GM08714 (cell line): ENCODE results near the gene LRP2BP.
A peak's percentile ranks its signal among the peaks of the same experiment; 100 is the strongest.

Experiments
- H3K4me3 ChIP-seq: fragments of 200-500 bp; sonication (Bioruptor generic); 2 replicates; pipeline ENCODE4 v1.5.1; 2014; ENCODE audit warnings: mild to moderate bottlenecking, low read length, inconsistent platforms
- ZNF274 ChIP-seq: IDR thresholded peaks from 2 replicates; pipeline ENCODE4 v1.6.1; 2012; ENCODE audit warnings: mild to moderate bottlenecking, low read depth, low read length

The LRP2BP gene

DNA sequence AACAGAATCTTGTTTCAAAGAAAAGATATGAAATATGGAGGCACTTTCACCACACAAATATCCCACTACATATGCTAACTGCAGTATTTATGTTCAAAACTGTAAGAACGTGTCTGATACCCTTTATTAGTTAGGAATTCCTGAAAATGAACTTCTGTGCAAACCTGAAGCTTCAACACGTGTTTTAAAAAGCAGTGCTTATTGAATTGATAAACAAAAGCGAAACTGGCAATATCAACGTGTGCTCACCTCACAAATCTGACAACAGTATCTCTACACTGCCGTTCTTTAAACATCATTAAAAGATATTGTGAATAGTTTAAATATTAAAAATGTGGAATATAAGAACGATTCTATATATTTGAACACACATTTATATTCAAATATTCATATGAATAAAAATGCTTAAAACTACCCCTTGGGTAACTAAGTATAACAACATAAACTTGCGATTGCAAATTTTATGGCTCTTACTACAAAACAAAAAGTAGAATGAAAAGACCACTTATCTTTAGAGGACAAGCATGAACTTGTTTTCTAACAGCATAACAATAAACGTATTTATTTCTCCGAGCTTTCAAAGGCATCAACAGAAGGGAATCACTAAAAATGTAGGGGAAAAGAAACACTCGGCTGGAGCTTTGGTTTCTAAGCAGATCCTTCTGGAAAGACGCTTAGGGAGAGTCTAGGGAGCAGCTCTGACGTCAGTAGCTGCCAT is at the start of gene LRP2BP:
LRP2BP (minus strand) TSS at position 687 of the 718 bp plus-strand sequence. CDS start 17,738 bp downstream, outside the sequence.
- TF ChIP-seq ZNF274 = no peak
- peak within 1 kb of the TSS; percentile 71 for H3K4me3 ChIP-seq

DNA sequence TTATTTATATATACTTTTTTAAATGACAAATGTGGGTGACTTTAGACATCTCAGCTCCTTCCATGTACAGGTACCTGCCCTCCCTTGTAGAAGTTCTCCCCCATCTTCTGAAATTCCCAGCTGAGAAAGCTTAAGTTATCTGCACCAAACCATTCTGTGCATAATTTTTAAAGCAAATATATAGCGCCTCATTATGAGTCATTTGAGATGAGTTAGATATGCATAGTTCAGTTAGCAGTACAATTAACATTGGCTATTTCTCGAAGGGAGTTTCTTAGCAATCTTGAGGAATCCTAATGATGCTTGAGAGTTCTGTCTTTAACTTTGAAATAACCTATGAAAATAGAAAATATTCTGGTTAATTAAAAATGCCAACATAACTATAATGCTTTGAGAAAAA is 49.5 kb upstream of the LRP2BP start:
- no peak for TF ChIP-seq ZNF274

DNA sequence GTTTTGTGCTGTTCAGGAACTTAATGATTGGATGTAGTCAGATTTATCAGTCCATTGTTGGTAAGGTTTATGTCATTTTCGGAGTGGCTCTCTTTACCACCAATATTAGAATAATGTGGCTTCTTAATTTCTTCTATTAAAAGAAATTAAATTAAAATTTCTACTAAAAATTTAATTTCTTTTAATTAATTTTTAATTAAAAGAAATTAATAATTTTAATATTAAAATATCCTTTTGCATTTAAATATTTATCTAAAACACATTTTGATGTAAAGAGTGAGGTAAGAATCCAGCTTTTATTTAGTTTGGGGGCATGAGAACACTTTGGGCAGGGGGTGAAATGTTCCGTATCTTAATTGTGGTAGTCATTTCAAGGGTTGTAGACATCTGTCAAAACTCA is 45.8 kb upstream of the LRP2BP start:
- no peak overlapping the region for H3K4me3 ChIP-seq
- no peak for TF ChIP-seq ZNF274

More for the DNA sequence above, 49.5 kb upstream of the LRP2BP start:
- H3K4me3 ChIP-seq = no peak overlapping the region

DNA sequence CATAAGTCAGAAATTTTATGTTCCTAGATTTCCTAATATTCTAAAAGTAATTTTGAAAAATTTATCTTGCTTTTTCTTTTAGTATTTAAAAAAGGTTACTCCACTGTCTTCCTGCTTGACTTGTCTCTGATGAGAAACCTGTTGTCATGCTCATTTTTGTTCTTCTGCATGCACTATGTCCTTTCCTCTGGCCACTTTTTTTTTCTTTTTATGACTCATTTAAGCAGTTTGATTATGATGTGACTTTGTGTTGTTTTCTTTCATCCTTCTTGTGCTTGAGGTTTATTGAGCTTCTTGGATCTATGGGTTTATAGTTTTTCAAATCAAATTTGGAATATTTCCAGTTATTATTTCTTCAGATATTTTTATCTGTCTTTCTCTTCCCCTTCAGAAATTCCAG is 42.1 kb upstream of the LRP2BP start:
- TF ChIP-seq ZNF274 = no peak
- H3K4me3 ChIP-seq = no peak overlapping the region

DNA sequence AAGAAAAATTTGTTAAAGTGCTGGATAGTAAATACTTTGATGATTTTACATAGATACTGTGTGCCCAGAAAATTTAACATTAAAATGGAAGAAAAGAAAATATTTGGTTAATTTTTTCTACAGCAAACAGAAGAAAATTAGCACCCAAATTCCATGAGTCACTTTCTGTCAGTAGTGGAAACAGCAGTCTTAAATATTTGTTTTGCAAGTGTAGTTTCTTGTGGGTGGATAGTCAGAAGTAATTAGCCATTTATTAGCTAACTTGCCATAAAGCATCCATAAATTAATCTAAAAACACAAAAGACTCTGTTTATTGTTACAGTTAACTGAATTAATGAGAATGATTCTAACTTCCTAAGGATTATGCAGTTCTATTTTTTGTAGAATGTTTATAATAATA is 39.7 kb upstream of the LRP2BP start:
- H3K4me3 ChIP-seq = no peak overlapping the region
- TF ChIP-seq ZNF274 = no peak

DNA sequence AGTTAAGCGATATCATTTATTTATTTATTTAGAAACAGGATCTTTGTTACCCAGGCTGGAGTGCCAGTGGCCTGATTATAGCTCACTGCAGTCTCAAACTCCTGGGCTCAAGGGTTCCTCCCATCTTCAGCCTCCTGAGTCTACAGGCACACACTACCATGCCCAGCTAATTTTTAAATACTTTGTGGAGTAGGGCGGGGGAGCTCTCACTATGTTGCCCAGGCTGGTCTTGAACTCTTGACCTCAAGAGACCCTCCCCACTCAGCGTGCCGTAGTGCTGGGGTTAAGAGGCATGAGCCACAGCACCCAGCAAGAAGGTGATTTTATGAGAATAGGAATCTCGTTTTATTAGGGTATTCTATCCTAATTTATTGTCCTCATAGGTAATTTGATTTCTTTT is 33.9 kb upstream of the LRP2BP start:
- no peak overlapping the region for H3K4me3 ChIP-seq
- no peak for TF ChIP-seq ZNF274

DNA sequence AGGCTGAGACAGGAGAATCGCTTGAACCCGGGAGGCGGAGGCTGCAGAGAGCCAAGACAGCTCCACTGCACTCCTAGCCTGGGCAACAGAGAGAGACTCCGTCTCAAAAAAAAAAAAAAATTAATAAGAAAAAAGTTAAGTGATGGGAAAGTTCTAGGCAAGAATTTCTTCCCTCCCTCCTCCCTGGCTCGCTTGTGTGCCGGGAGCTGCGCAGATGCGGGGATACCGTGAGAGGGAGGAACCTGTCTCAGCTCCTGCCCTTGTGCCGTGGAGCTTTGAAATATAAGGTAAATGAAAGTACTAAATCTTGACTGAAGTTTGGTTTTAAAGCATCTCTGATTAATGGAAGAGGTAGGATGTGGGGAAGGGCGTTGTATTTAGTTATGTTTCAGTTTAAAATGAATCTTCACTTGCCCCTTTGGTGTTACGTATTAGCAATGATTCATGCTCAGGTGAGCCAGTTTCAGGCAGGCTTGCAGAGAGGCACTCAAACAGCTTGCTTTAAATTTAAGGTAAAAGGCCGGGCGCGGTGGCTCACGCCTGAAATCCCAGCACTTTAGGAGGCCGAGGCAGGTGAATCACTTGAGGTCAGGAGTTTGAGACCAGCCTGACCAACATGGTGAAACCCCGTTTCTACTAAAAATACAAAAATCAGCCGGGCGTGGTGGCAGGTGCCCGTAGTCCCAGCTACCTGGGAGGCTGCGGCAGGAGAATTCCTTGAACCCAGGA is 31.4 kb upstream of the LRP2BP start:
- no peak overlapping the region for H3K4me3 ChIP-seq
- no peak for TF ChIP-seq ZNF274

DNA sequence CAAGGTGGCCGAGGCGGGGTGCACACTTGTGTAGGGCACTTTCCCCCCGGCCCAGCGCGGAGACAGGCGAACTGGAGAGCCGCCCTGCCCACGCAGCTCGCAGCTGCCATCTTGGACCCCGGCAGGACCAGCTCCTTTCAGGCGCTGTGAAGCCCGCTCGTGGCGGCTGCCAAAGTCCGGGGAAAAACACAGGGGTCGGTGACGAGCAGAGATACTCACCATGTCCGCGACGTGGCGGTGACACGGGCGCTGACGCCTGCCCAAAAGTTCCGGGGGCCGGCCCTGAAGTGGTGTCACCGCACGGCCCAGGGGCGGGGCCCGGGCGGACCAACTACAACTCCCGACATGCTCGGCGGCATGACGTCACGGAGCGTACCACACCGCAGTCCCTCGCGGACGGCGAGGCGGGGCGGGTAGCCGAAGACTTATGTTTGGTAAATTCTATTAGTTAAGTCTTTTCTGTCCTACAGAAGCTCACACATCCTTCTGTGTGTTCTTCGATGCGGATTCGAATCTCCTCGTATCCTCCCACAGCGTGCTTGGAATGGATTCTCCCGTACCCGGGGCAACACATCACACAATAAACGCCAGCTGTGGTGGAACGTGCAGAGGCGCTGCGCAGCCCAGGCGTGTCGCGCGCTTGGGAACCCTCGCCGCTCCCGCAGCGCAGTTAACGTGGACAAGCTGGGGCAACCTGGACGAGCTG is 30.1 kb upstream of the LRP2BP start, which contains the start of gene UFSP2:
UFSP2 (minus strand) TSS at position 318 of the 706 bp plus-strand sequence; CDS start at position 222, 96 bp downstream.
- peak within 1 kb of the TSS; percentile 96 for H3K4me3 ChIP-seq
- no peak for TF ChIP-seq ZNF274

DNA sequence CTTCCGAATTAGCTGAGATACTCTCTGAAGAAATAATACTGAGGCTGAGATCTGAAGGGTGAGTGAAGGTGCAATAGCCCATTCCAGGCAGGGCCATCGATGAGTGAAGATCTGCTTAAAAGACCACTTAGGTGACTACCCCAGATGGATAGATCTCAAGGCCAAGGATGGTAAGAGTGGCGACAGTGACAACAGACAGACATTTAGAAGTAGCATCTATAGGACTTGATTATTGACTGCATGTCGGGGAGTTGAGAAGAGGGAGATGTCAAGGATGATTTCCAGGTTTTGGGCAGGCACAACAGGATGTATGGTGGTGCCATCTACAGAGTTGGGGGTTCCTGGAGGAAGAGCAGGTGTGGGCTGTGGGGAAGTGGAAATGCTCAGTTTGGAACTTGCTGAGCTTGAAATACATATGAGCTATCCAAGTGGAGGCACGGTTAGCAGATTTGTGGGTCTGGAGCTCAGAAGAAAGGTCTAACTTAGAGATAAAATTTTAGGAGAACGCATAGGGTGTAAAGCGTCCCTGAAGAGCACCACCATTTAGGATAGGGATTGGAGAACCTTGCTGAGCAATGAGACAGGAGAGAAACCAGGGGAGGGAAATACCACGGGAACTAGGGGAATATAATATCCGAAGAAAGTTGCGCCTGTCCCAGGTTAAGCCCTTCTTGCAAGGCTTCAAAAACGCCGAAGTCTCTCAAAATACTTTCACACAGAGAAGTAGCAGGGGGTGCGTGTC is 29.4 kb upstream of the LRP2BP start:
- peak overlapping the region; percentile 96 for H3K4me3 ChIP-seq
- TF ChIP-seq ZNF274 = no peak

DNA sequence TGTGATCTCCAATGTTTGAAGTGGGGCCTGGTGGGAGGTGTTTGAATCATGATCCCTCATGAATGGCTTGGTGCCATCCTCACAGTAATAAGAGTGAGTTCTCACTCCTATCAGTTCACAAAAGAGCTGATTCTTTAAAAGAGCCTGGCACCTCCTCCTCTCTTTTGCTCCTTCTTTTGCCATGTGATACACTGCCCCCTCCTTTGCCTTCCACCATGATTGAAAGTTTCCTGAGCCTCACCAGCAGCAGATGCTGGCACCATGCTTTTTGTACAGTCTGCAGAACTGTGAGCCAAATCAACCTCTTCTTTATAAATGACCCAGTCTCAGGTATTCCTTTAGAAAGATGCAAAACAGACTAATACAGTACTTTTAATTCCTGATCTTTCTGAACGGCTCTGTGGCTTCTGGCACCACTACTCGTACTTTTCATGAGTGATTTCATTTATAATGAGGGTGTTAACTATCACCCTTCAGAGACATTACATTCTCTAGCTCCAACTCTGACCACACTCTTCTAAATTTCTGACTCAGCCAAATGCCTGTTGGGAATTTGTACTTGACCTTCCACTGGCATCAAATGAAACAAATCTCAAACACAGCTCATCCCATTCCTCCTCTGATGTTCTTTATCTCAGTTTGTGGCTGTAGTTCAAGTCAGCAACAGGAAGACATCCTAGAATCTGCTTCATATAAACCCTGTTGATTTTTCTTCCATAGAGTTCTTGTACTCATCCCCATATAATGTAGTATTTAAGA is 25.8 kb upstream of the LRP2BP start:
- TF ChIP-seq ZNF274 = no peak
- H3K4me3 ChIP-seq = no peak overlapping the region

DNA sequence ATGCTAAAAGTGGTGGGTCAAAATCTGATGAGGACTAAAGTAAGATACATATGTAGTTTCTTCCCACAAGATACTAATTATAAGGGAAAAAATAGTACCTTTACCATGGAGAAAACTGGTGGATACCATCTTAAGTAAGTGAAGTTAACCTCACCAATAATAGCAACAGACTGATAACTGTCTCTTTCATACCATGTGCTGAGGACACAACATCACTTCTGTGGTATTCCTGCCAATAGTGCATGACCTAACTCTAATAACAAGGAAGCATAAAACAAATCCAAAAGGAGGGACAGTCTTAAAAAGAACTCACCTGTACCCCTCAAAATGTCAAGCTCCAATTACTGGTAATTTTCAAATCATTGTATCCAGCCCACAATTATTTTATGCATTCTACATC is 21.2 kb upstream of the LRP2BP start:
- no peak for TF ChIP-seq ZNF274

DNA sequence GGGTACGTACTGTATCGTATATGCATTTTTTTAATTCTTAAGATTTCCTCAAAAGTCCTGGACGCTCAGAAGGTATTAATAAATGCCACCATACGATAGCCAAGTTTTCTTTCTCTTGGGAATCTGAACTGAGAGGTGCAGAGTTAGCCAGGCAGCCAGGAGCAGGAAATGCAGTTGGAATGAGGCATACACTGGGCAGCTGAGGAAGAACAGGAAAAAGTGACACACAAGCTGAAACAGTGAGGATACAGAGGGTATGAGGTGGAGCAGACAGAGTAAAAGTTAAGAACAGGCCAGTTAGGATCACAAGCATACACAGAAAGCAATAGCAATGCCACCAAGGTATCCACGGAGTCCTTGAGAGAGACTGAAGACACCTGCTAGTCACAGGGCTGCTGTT is 16.7 kb upstream of the LRP2BP start:
- H3K4me3 ChIP-seq = no peak overlapping the region
- TF ChIP-seq ZNF274 = no peak

More for the DNA sequence above, 21.2 kb upstream of the LRP2BP start:
- H3K4me3 ChIP-seq = no peak overlapping the region

DNA sequence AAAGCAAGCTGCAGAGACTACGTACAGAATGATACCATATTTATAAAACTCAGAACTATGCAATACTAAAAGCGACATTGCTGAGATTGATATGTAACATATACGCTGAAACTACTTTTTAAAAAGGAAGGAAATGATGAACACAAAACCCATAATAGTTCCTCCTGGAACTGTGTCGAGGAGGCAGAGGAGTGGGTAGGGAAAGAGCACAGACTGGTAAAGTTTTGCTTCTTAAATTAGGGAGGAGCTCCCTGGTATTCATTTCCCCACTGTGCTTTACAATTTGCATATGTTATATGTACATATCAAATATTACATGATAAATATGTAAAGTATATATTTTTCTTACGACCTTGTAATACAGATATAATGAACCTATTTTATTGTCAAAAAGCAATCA is 16.1 kb upstream of the LRP2BP start:
- no peak overlapping the region for H3K4me3 ChIP-seq
- no peak for TF ChIP-seq ZNF274
